OCI-LY1 (cell line): ENCODE results near the gene HOXC6.
"Not testable (repeated sequence)": the region's sequence is repeated elsewhere in the genome, so short reads cannot be mapped to it uniquely, and the experiment has no call there.

Experiments
- CTCF ChIP-seq: fragments of 200-600 bp; sonication (generic), shearing (Covaris generic); IDR thresholded peaks from 2 replicates; pipeline ENCODE4 v1.5.1; 2017; ENCODE audit warnings: mild to moderate bottlenecking, antibody characterized with exemption, low read length, moderate library complexity, mixed read lengths
- EZH2 ChIP-seq: fragments of 200-600 bp; sonication (generic), shearing (Covaris generic); IDR thresholded peaks from 2 replicates; pipeline ENCODE4 v1.8.0; 2017; ENCODE audit warnings: borderline replicate concordance, mixed run types, mild to moderate bottlenecking, antibody characterized with exemption, low read length, moderate library complexity, mixed read lengths

GRCh38 chr12:54077843-54078242, 49.6 kb downstream of the HOXC6 start:
- TF ChIP-seq CTCF, EZH2: not testable (repeated sequence)
